ENCODE results near the gene PAPSS1.

DNA sequence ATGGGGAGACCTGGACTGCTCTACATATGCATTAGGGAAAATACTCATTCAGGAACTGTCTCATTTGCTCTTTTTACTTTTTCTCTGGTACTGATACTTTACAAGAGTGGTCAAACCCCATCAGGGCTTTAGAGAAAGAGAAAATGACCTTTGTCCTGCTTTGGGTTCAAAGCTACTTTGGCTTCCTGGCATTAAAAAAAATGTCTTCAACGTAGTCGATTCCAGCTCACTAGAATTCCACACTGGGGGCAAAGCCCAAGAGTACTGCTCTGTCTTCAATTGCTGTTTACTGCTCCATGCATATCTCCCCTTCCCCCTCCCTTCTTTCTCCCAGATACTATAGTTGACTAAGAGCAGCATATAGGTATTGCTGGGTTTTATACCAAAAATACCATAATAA, 98.0 kb downstream of the PAPSS1 start:
- no peak for TF ChIP-seq CTCF (IDR thresholded peaks at IDR 0.05; ENCODE audit: insufficient read depth, low read length)
- no peak for TF ChIP-seq POLR2AphosphoS5 (IDR thresholded peaks at IDR 0.05; ENCODE audit: low read depth)
